GM23248 (cell line): Measurements from ENCODE around the gene COA8. TPM values are rescaled to one million over a fixed set of nuclear protein-coding genes. Genes with fewer than 3 reads are reported as not detected.

Experiments used
- DNase-seq: peaks from one replicate; pipeline ENCODE4 v3.0.0-alpha.2; 2015
- H2AFZ ChIP-seq: fragments of 200-600 bp; sonication (generic); 2 replicates; pipeline ENCODE4 v1.6.1; 2016; ENCODE audit warnings: antibody characterized with exemption
- H3F3A ChIP-seq: fragments of 200-600 bp; sonication (generic); 2 replicates; pipeline ENCODE4 v1.6.1; 2016; ENCODE audit warnings: mild to moderate bottlenecking, antibody characterized with exemption, mixed run types; ENCODE audit not compliant: insufficient read depth
- H3K27ac ChIP-seq: fragments of 200-600 bp; sonication (generic); 2 replicates; pipeline ENCODE4 v1.5.1; 2016; ENCODE audit warnings: mild to moderate bottlenecking
- H3K27me3 ChIP-seq: fragments of 200-600 bp; sonication (generic); replicated peaks from 2 replicates; pipeline ENCODE4 v1.6.1; 2016; ENCODE audit warnings: mild to moderate bottlenecking; ENCODE audit not compliant: insufficient read depth
- H3K36me3 ChIP-seq: fragments of 200-600 bp; sonication (generic); 2 replicates; pipeline ENCODE4 v1.6.1; 2016; ENCODE audit warnings: low read depth, mild to moderate bottlenecking
- H3K4me1 ChIP-seq: fragments of 200-600 bp; sonication (generic); 2 replicates; pipeline ENCODE4 v1.6.1; 2016; ENCODE audit warnings: mild to moderate bottlenecking; ENCODE audit not compliant: insufficient read depth
- H3K4me2 ChIP-seq: fragments of 200-600 bp; sonication (generic); one replicate; pipeline ENCODE4 v1.6.1; 2016; ENCODE audit warnings: mild to moderate bottlenecking; ENCODE audit not compliant: unreplicated experiment
- H3K4me3 ChIP-seq: fragments of 200-600 bp; sonication (generic); 2 replicates; pipeline ENCODE4 v1.5.1; 2016; ENCODE audit warnings: mild to moderate bottlenecking
- H3K79me2 ChIP-seq: fragments of 200-600 bp; sonication (generic); 2 replicates; pipeline ENCODE4 v1.6.1; 2016; ENCODE audit warnings: mild to moderate bottlenecking; ENCODE audit not compliant: insufficient read depth
- H3K9ac ChIP-seq: fragments of 200-600 bp; sonication (generic); 2 replicates; pipeline ENCODE4 v1.6.1; 2016; ENCODE audit warnings: mild to moderate bottlenecking
- H3K9me2 ChIP-seq: fragments of 200-600 bp; sonication (generic); 2 replicates; pipeline ENCODE4 v1.6.1; 2016; ENCODE audit warnings: mixed run types, mild to moderate bottlenecking, moderate library complexity; ENCODE audit not compliant: insufficient read depth
- H3K9me3 ChIP-seq: fragments of 200-600 bp; sonication (generic); one replicate; pipeline ENCODE4 v1.6.1; 2017; ENCODE audit warnings: low read depth
- H4K20me1 ChIP-seq: fragments of 200-600 bp; sonication (generic); 2 replicates; pipeline ENCODE4 v1.6.0; 2016; ENCODE audit not compliant: insufficient read depth
- EZH2 ChIP-seq: fragments of 200-600 bp; sonication (generic); IDR thresholded peaks from 2 replicates; pipeline ENCODE4 v1.6.1; 2018; ENCODE audit warnings: antibody characterized with exemption, mild to moderate bottlenecking; ENCODE audit not compliant: insufficient read depth, poor library complexity, severe bottlenecking
- EZH2phosphoT487 ChIP-seq: fragments of 200-600 bp; sonication (generic); IDR thresholded peaks from 2 replicates; pipeline ENCODE4 v1.6.1; 2018; ENCODE audit warnings: antibody characterized with exemption, moderate library complexity, mild to moderate bottlenecking, low read depth; ENCODE audit not compliant: insufficient read depth
- WGBS, 2 experiments: methylation state at CpG; one replicate each; pipeline ENCODE4 v1.1.6; 2015 to 2017; ENCODE audit warnings: low lambda C conversion rate in 2 of 2, low coverage in 1 of 2; ENCODE audit errors: missing lambda C conversion rate in 2 of 2; 5-methylcytosine and 5-hydroxymethylcytosine counted together
- in situ Hi-C: fragments of 300-500 bp; cut with MboI; formaldehyde crosslinking; loops from 2 replicates; pipeline ENCODE4 v1.15.0; 2020
- polyA plus RNA-seq: library from polyadenylated mRNA; unstranded; fragments of >200 nt; fragmentation: Nextera tagmentation; extraction: Ambion mirVana; gene quantifications from 2 replicates; pipeline ENCODE4 v1.2.1, GENCODE V29; 2016
- total RNA-seq: library from RNA; depleted of rRNA; stranded (reverse); fragments of >200 nt; shearing (Covaris generic); gene quantifications from 2 replicates; pipeline ENCODE4 v1.2.3, GENCODE V29; 2014; rRNA removed

Gene COA8
- total RNA-seq (28.9 and 45.8 TPM in 2 replicates), polyA plus RNA-seq (96.3 and 108 TPM in 2 replicates)

- Histone ChIP-seq H3F3A (peaks cover 39% of the 10 kb centered on the region), H3K9me2 (no peaks in the 10 kb centered on the region), H2AFZ (peak within 1 kb of the TSS; percentile 77), H3K4me2 (peak within 1 kb of the TSS; percentile 91), H3K4me1 (peaks cover 31% of the 10 kb centered on the region), H3K9ac (peak within 1 kb of the TSS; percentile 93), H3K27me3 (no peaks in the 10 kb centered on the region), H3K79me2 (peaks cover 90% of the 10 kb centered on the region), H3K27ac (peak within 1 kb of the TSS; percentile 95), H4K20me1 (no peaks in the 10 kb centered on the region), H3K9me3 (no peaks in the 10 kb centered on the region), H3K4me3 (peak within 1 kb of the TSS; percentile 89), H3K36me3 (peaks cover 23% of the 10 kb centered on the region)
- WGBS, 2 experiments, result 1% methylated on average over 41 to 85 of the region's 109 CpGs
- DNase-seq, result peak; percentile 91
- in situ Hi-C loops, result no loop called here
- TF ChIP-seq EZH2 (no peak), EZH2phosphoT487 (no peak)
These were observed at the start of gene COA8, which contains the start of gene BAG5 for GRCh38 chr14:103562429-103563225. COA8 (plus strand) TSS chr14:103562960; CDS start chr14:103563002, 42 bp downstream. BAG5 (minus strand) TSS chr14:103562657; CDS start chr14:103561164, 1,493 bp downstream.

GRCh38 chr14:103514596-103515421, 48.0 kb upstream of the COA8 start:
- Histone ChIP-seq H3K27me3 (no peaks in the 10 kb centered on the region), H3K4me3 (no peak overlapping the region), H3K4me2 (no peak overlapping the region), H2AFZ (no peak overlapping the region), H3K9me3 (no peaks in the 10 kb centered on the region), H3F3A (peaks cover 38% of the 10 kb centered on the region), H3K36me3 (peaks cover 6% of the 10 kb centered on the region; the same call in 1 of the 2 replicates), H3K9ac (no peak overlapping the region), H3K79me2 (0 out of 2 replicates have a peak, but pooled peaks cover 4% of the 10 kb centered on the region), H3K9me2 (no peaks in the 10 kb centered on the region), H3K4me1 (peaks cover 27% of the 10 kb centered on the region), H4K20me1 (no peaks in the 10 kb centered on the region), H3K27ac (no peak overlapping the region; the same call in 1 of the 2 replicates)
- WGBS, 2 experiments, result 94% methylated on average over 18 of the region's 18 CpGs
- TF ChIP-seq EZH2, result no peak
- in situ Hi-C loops, result no loop called here
- no peak for DNase-seq

- no peaks in the 10 kb centered on the region for H3K9me3 ChIP-seq
- 82 to 88% methylated on average over 10 of the region's 10 CpGs for WGBS, 2 experiments
- H2AFZ ChIP-seq, result no peak overlapping the region
- H3K4me3 ChIP-seq, result no peak overlapping the region
- H3K9ac ChIP-seq, result no peak overlapping the region
- no peaks in the 10 kb centered on the region for H3K27me3 ChIP-seq
- H3K9me2 ChIP-seq, result no peaks in the 10 kb centered on the region
- TF ChIP-seq EZH2, result no peak
- TF ChIP-seq EZH2phosphoT487, result no peak
- no peak overlapping the region for H3K4me2 ChIP-seq
- in situ Hi-C loops, result no loop called here
- peaks cover 27% of the 10 kb centered on the region for H3F3A ChIP-seq
- no peak overlapping the region for H3K27ac ChIP-seq
- no peaks in the 10 kb centered on the region for H3K79me2 ChIP-seq
- no peaks in the 10 kb centered on the region for H4K20me1 ChIP-seq
- H3K36me3 ChIP-seq, result peaks cover under 1% of the 10 kb centered on the region; the same call in 1 of the 2 replicates
- no peak for DNase-seq
- peaks cover 27% of the 10 kb centered on the region for H3K4me1 ChIP-seq
These were observed 46.2 kb upstream of the COA8 start for GRCh38 chr14:103516426-103517173.

GRCh38 chr14:103517174-103517566, 45.6 kb upstream of the COA8 start:
- 79 to 83% methylated on average over 10 of the region's 10 CpGs for WGBS, 2 experiments
- Histone ChIP-seq H3K36me3 (no peaks in the 10 kb centered on the region), H3F3A (peaks cover 25% of the 10 kb centered on the region), H3K9ac (no peak overlapping the region), H3K4me1 (peaks cover 26% of the 10 kb centered on the region), H3K79me2 (no peaks in the 10 kb centered on the region), H4K20me1 (no peaks in the 10 kb centered on the region), H2AFZ (no peak overlapping the region), H3K4me3 (no peak overlapping the region), H3K27me3 (no peaks in the 10 kb centered on the region), H3K9me3 (no peaks in the 10 kb centered on the region), H3K4me2 (no peak overlapping the region), H3K9me2 (no peaks in the 10 kb centered on the region), H3K27ac (no peak overlapping the region)
- in situ Hi-C loops, result no loop called here
- DNase-seq, result no peak
- TF ChIP-seq EZH2, result no peak
- no peak for TF ChIP-seq EZH2phosphoT487
